HepG2 (cell line): ENCODE data around the gene SEC14L1. TPM values are rescaled to one million over a fixed set of nuclear protein-coding genes. Genes with fewer than 3 reads are reported as not detected.

Source experiments
- HNRNPLL ChIP-seq: fragments of 200-400 bp; formaldehyde crosslinking; IDR thresholded peaks from 2 replicates; pipeline ENCODE4 v1.6.1; 2017; ENCODE audit warnings: mild to moderate bottlenecking, low read depth, low read length; ENCODE audit not compliant: poor library complexity, severe bottlenecking
- IKZF4 ChIP-seq: sonication (generic); formaldehyde crosslinking; IDR thresholded peaks from 2 replicates; pipeline ENCODE4 v1.5.1; 2020; ENCODE audit warnings: borderline replicate concordance, mild to moderate bottlenecking, low read depth, missing genetic modification reagents; ENCODE audit errors: not compliant biosample characterization
- RELA ChIP-seq: sonication (generic); formaldehyde crosslinking; IDR thresholded peaks from 2 replicates; pipeline ENCODE4 v1.4.0; 2020; ENCODE audit warnings: missing genetic modification reagents
- ZBTB3 ChIP-seq: sonication (generic); formaldehyde crosslinking; IDR thresholded peaks from 2 replicates; pipeline ENCODE4 v1.4.0; 2020; ENCODE audit warnings: low read depth, mild to moderate bottlenecking, moderate library complexity, missing genetic modification reagents, borderline replicate concordance
- ZEB1 ChIP-seq: IDR thresholded peaks from 2 replicates; pipeline ENCODE4 v1.6.1; 2012; ENCODE audit warnings: mild to moderate bottlenecking, low read depth, inconsistent platforms; ENCODE audit not compliant: insufficient replicate concordance
- polyA plus RNA-seq, 8 experiments: library from polyadenylated mRNA; depleted of rRNA in 3 of 8; stranded (reverse) in 7 of 8; unstranded in 1 of 8; fragments of >200 nt; fragmentation: Illumina TruSeq in 4 of 8; extraction: Trizol in 4 of 8; gene quantifications; 2 replicates each; pipeline versions ENCODE4 v1.2.1 to v1.2.3, GENCODE V29; 2011 to 2016; ENCODE audit warnings: low read depth in 4 of 8, missing spikeins in 1 of 8, mixed read lengths in 1 of 8; ENCODE audit not compliant: insufficient read depth in 1 of 8
- total RNA-seq, 5 experiments: library from RNA; depleted of rRNA; stranded (reverse); fragments of >200 nt; fragmentation: Illumina TruSeq; extraction: Trizol; gene quantifications; 2 replicates each; pipeline ENCODE4 v1.2.3, GENCODE V29; 2016; ENCODE audit warnings: low read depth in 1 of 5
- TF ChIP-seq, protein P1 (sequence below): sonication (generic); formaldehyde crosslinking; IDR thresholded peaks from 2 replicates; pipeline ENCODE4 v1.5.1; 2020; ENCODE audit warnings: missing genetic modification reagents, mild to moderate bottlenecking, borderline replicate concordance
- TF ChIP-seq, protein P2 (sequence below): sonication (generic); formaldehyde crosslinking; IDR thresholded peaks from 2 replicates; pipeline ENCODE4 v1.4.0; 2020; ENCODE audit warnings: mild to moderate bottlenecking, missing genetic modification reagents
- TF ChIP-seq, protein P3 (sequence below): sonication (generic); formaldehyde crosslinking; IDR thresholded peaks from 2 replicates; pipeline ENCODE4 v1.5.1; 2020; ENCODE audit warnings: mild to moderate bottlenecking, moderate library complexity, missing genetic modification reagents

SEC14L1 gene
- total and polyA plus RNA-seq, 2 of the 13 experiments (the other 11 are each of a cell fraction or from before 2014, with no cell fraction given), result 26.3 to 43.9 TPM

DNA sequence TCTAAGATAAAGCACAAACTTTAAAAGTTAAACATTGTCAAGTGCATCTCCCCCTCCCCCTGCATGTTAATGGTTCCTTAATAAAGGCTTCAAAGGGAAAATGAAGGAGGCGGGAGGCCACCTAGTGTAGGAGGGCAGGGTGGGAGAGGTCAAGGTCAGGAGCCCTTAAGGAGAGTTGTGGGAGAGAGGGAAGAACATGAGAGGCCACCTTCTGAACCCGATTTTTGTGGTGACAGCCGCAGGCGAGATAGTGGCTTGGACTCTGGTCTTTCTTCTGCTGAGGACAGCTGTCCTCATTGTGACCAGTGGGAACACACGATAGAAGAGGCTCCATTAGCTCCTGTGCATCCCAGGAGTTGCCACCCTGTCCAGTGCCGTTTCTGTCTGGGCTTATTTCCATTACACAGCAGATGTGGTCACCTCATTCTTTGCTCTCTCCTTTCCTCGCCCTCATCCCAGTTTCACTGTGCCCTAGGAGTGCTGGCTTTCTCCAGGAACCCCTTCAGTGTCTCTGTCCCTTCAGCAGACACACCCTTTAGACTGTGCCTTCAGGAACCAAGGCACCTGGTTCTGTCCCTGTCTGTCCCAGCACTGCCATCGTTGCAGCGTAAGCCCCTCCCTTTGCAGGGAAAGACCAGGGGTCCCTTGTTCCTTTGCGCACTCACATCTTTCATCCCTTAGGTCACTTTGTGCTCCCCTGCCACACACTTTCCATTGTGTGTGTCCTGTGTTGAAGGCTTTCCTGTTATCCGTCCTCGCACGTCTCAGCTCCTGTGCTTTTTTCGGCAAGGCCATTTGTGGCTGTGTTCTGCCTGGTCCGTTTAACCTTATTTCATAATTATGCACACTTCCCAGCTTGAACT lies 7.5 kb downstream of the SEC14L1 start (continued):
- TF ChIP-seq HNRNPLL (no peak), ZEB1 (no peak), IKZF4 (CRISPR knock-in tag) (no peak), ZBTB3 (no peak), RELA (CRISPR knock-in tag) (no peak)
- TF ChIP-seq, protein P1, sequence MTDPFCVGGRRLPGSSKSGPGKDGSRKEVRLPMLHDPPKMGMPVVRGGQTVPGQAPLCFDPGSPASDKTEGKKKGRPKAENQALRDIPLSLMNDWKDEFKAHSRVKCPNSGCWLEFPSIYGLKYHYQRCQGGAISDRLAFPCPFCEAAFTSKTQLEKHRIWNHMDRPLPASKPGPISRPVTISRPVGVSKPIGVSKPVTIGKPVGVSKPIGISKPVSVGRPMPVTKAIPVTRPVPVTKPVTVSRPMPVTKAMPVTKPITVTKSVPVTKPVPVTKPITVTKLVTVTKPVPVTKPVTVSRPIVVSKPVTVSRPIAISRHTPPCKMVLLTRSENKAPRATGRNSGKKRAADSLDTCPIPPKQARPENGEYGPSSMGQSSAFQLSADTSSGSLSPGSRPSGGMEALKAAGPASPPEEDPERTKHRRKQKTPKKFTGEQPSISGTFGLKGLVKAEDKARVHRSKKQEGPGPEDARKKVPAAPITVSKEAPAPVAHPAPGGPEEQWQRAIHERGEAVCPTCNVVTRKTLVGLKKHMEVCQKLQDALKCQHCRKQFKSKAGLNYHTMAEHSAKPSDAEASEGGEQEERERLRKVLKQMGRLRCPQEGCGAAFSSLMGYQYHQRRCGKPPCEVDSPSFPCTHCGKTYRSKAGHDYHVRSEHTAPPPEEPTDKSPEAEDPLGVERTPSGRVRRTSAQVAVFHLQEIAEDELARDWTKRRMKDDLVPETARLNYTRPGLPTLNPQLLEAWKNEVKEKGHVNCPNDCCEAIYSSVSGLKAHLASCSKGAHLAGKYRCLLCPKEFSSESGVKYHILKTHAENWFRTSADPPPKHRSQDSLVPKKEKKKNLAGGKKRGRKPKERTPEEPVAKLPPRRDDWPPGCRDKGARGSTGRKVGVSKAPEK (CRISPR knock-in tag), result no peak
- TF ChIP-seq, protein P2, sequence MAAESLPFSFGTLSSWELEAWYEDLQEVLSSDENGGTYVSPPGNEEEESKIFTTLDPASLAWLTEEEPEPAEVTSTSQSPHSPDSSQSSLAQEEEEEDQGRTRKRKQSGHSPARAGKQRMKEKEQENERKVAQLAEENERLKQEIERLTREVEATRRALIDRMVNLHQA, result no peak
- TF ChIP-seq, protein P3, sequence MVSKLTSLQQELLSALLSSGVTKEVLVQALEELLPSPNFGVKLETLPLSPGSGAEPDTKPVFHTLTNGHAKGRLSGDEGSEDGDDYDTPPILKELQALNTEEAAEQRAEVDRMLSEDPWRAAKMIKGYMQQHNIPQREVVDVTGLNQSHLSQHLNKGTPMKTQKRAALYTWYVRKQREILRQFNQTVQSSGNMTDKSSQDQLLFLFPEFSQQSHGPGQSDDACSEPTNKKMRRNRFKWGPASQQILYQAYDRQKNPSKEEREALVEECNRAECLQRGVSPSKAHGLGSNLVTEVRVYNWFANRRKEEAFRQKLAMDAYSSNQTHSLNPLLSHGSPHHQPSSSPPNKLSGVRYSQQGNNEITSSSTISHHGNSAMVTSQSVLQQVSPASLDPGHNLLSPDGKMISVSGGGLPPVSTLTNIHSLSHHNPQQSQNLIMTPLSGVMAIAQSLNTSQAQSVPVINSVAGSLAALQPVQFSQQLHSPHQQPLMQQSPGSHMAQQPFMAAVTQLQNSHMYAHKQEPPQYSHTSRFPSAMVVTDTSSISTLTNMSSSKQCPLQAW, result no peak
